CD14-positive monocyte (primary cell): ENCODE results near the gene ESRRB. TPM values are rescaled to one million over a fixed set of nuclear protein-coding genes. Genes with fewer than 3 reads are reported as not detected.

Experiments
- DNase-seq, 3 donors: peaks; one replicate each; pipeline ENCODE4 v3.0.0-alpha.2; 2011 to 2022
- H2AFZ ChIP-seq: 2 replicates; pipeline ENCODE4 v1.6.0; 2012; ENCODE audit warnings: mild to moderate bottlenecking, low read depth, low read length, inconsistent platforms; ENCODE audit not compliant: insufficient read depth, poor library complexity, severe bottlenecking
- H3K27ac ChIP-seq, 2 donors: 1 replicate in 1 of 2; 2 replicates in 1 of 2; pipeline ENCODE4 v1.5.1; 2012 to 2013; ENCODE audit warnings: low read length in 2 of 2, control low read depth in 1 of 2, inconsistent platforms in 1 of 2, low read depth in 1 of 2, mild to moderate bottlenecking in 1 of 2
- H3K27me3 ChIP-seq, 2 donors: one replicate each; pipeline versions ENCODE4 v1.6.0 to v1.6.1; 2011 to 2013; ENCODE audit warnings: low read length in 2 of 2; ENCODE audit not compliant: control insufficient read depth in 2 of 2, insufficient read depth in 2 of 2
- H3K36me3 ChIP-seq, 2 donors: replicated peaks in 1 of 2; 1 replicate in 1 of 2; 2 replicates in 1 of 2; pipeline versions ENCODE4 v1.5.1 to v1.6.1; 2012 to 2013; ENCODE audit warnings: low read length in 2 of 2, control low read depth in 1 of 2, inconsistent platforms in 1 of 2, mild to moderate bottlenecking in 1 of 2; ENCODE audit not compliant: insufficient read depth in 2 of 2, control insufficient read depth in 1 of 2
- H3K4me1 ChIP-seq, 2 donors: 1 replicate in 1 of 2; 2 replicates in 1 of 2; pipeline versions ENCODE4 v1.5.1 to v1.6.1; 2012 to 2013; ENCODE audit warnings: low read length in 2 of 2, control low read depth in 1 of 2, inconsistent platforms in 1 of 2, mild to moderate bottlenecking in 1 of 2, moderate library complexity in 1 of 2; ENCODE audit not compliant: insufficient read depth in 2 of 2, control insufficient read depth in 1 of 2
- H3K4me2 ChIP-seq: replicated peaks from 2 replicates; pipeline ENCODE3; 2012; ENCODE audit warnings: low read length, moderate library complexity, mild to moderate bottlenecking; ENCODE audit not compliant: poor library complexity, severe bottlenecking; ENCODE audit errors: extremely low read depth
- H3K4me3 ChIP-seq, 3 experiments: fragments of 200-600 bp in 1 of 3; sonication (generic) in 1 of 3; replicated peaks in 1 of 3; 1 replicate in 2 of 3; 2 replicates in 1 of 3; pipeline ENCODE4 v1.5.1; 2011 to 2013; ENCODE audit warnings: low read length in 3 of 3, mild to moderate bottlenecking in 3 of 3, control low read depth in 2 of 3, low read depth in 2 of 3, inconsistent platforms in 1 of 3, moderate library complexity in 1 of 3
- H3K79me2 ChIP-seq: 2 replicates; pipeline ENCODE4 v1.6.0; 2012; ENCODE audit warnings: mild to moderate bottlenecking, control low read depth, inconsistent platforms, low read length, moderate library complexity; ENCODE audit not compliant: insufficient read depth
- H3K9ac ChIP-seq: 2 replicates; pipeline ENCODE4 v1.6.0; 2017; ENCODE audit warnings: low read length, mild to moderate bottlenecking; ENCODE audit not compliant: insufficient read depth, poor library complexity, severe bottlenecking
- H3K9me3 ChIP-seq, 2 donors: replicated peaks in 1 of 2; 1 replicate in 1 of 2; 2 replicates in 1 of 2; pipeline versions ENCODE4 v1.5.1 to v1.6.1; 2012 to 2013; ENCODE audit warnings: low read length in 2 of 2, control low read depth in 1 of 2; ENCODE audit not compliant: control insufficient read depth in 1 of 2, insufficient read depth in 1 of 2
- H4K20me1 ChIP-seq: 2 replicates; pipeline ENCODE4 v1.6.0; 2012; ENCODE audit warnings: mild to moderate bottlenecking, low read length, control low read depth, moderate library complexity; ENCODE audit not compliant: insufficient read depth
- H3K27ac Mint-ChIP-seq, 7 donors: one replicate each; pipeline ENCODE4 v1.8.0; 2020; ENCODE audit warnings: mild to moderate bottlenecking in 7 of 7, mixed read lengths in 7 of 7, moderate library complexity in 6 of 7, inconsistent platforms in 2 of 7
- H3K27me3 Mint-ChIP-seq, 3 donors: one replicate each; pipeline ENCODE4 v1.8.0; 2021 to 2022; ENCODE audit warnings: low read depth in 3 of 3, mild to moderate bottlenecking in 3 of 3, mixed read lengths in 3 of 3, moderate library complexity in 3 of 3, inconsistent platforms in 1 of 3
- H3K36me3 Mint-ChIP-seq, 2 donors: one replicate each; pipeline ENCODE4 v1.8.0; 2020; ENCODE audit warnings: mixed read lengths in 2 of 2, inconsistent platforms in 1 of 2, mild to moderate bottlenecking in 1 of 2
- H3K4me1 Mint-ChIP-seq: one replicate; pipeline ENCODE4 v1.8.0; 2020; ENCODE audit warnings: mild to moderate bottlenecking, mixed read lengths
- H3K4me3 Mint-ChIP-seq, 2 donors: one replicate each; pipeline ENCODE4 v1.8.0; 2020; ENCODE audit warnings: mild to moderate bottlenecking in 2 of 2, mixed read lengths in 2 of 2, moderate library complexity in 1 of 2
- H3K9me3 Mint-ChIP-seq, 7 donors: one replicate each; pipeline ENCODE4 v1.8.0; 2020 to 2022; ENCODE audit warnings: mixed read lengths in 7 of 7, mild to moderate bottlenecking in 6 of 7, moderate library complexity in 6 of 7, inconsistent platforms in 2 of 7
- CTCF ChIP-seq: fragments of 200-600 bp; IDR thresholded peaks from one replicate; pipeline ENCODE4 v1.8.0; 2022; ENCODE audit warnings: antibody characterized with exemption, mild to moderate bottlenecking
- WGBS: methylation state at CpG from one replicate; pipeline ENCODE4 v1.1.5; 2013; ENCODE audit warnings: missing lambda C conversion rate; ENCODE audit not compliant: insufficient coverage; 5-methylcytosine and 5-hydroxymethylcytosine counted together
- intact Hi-C, 2 donors: fragments of 100-400 bp; cut with micrococcal nuclease; formaldehyde crosslinking; loops; one replicate each; pipeline versions ENCODE4 v1.15.0 to v1.15.1; 2023
- polyA plus RNA-seq, 3 donors: library from polyadenylated mRNA; depleted of rRNA in 1 of 3; unstranded in 2 of 3; stranded (reverse) in 1 of 3; fragments of 300-500 nt in 2 of 3; fragments of >200 nt in 1 of 3; fragmentation: Illumina TruSeq in 2 of 3; gene quantifications; 1 replicate in 2 of 3; 2 replicates in 1 of 3; pipeline ENCODE4 v1.2.3, GENCODE V29; 2012 to 2021

ESRRB gene
- polyA plus RNA-seq, 3 donors: 0.03 TPM; not detected in 2

- H3K27ac ChIP-seq: no peak overlapping the region
Measured at GRCh38 chr14:76376878-76377734, 1.2 kb downstream of the ESRRB start.

GRCh38 chr14:76377735-76378074, 1.8 kb downstream of the ESRRB start:
- Histone ChIP-seq H3K4me2 (peak overlapping the region; percentile 34), H2AFZ (no peak overlapping the region), H3K79me2 (no peaks in the 10 kb centered on the region), H3K4me3 (peak overlapping the region in 1 of 3 experiments; percentile 28), H4K20me1 (no peaks in the 10 kb centered on the region), H3K27me3 (peaks cover 58 to 93% of the 10 kb centered on the region in 2 donors), H3K9ac (no peak overlapping the region), H3K9me3 (peaks cover 0 to 23% of the 10 kb centered on the region in 2 donors), H3K4me1 (no peaks in the 10 kb centered on the region), H3K36me3 (no peaks in the 10 kb centered on the region), H3K27ac (no peak overlapping the region)
- intact Hi-C loops: no loop called here
- Mint-ChIP-seq H3K4me3 (peak overlapping the region; percentile 61 to 87), H3K27me3 (peaks cover 74 to 93% (median 92%) of the 10 kb centered on the region in 3 donors), H3K4me1 (peaks cover 3% of the 10 kb centered on the region), H3K36me3 (no peaks in the 10 kb centered on the region), H3K9me3 (peaks cover 0 to 10% (median 4%) of the 10 kb centered on the region in 7 donors), H3K27ac (no peak overlapping the region)
- 12% methylated on average over 5 of the region's 5 CpGs for WGBS
- DNase-seq: no peak
- no peak for TF ChIP-seq CTCF

More at GRCh38 chr14:76376878-76377734, 1.2 kb downstream of the ESRRB start:
- no peak for TF ChIP-seq CTCF
- Mint-ChIP-seq H3K4me3 (peak overlapping the region; percentile 61 to 87), H3K27me3 (peaks cover 75 to 92% (median 91%) of the 10 kb centered on the region in 3 donors), H3K9me3 (peaks cover 0 to 10% (median 4%) of the 10 kb centered on the region in 7 donors), H3K36me3 (no peaks in the 10 kb centered on the region), H3K4me1 (peaks cover 3% of the 10 kb centered on the region), H3K27ac (no peak overlapping the region)
- Histone ChIP-seq H2AFZ (no peak overlapping the region), H3K27me3 (peaks cover 53 to 88% of the 10 kb centered on the region in 2 donors), H3K4me1 (no peaks in the 10 kb centered on the region), H3K79me2 (no peaks in the 10 kb centered on the region), H3K36me3 (no peaks in the 10 kb centered on the region), H3K9me3 (peaks cover 0 to 20% of the 10 kb centered on the region in 2 donors), H3K4me2 (peak overlapping the region; percentile 34), H3K9ac (no peak overlapping the region), H4K20me1 (no peaks in the 10 kb centered on the region), H3K4me3 (peak overlapping the region in 1 of 3 experiments; percentile 28)
- under 1% methylated on average over 78 of the region's 80 CpGs for WGBS
- intact Hi-C loops: no loop called here
- no peak for DNase-seq
